KG1 (cell line): Measurements from ENCODE around the gene MAP2K3.
"Not testable (repeated sequence)": the region's sequence is repeated elsewhere in the genome, so short reads cannot be mapped to it uniquely, and the experiment has no call there.

Experiments
- DNase-seq: peaks from one replicate; lab custom pipeline; 2025; lab: John Stamatoyannopoulos, UW

MAP2K3 gene

GRCh38 chr17:21296097-21297025, 11.8 kb downstream of the MAP2K3 start:
- DNase-seq, result no peak

- no peak for DNase-seq
These were observed 12.6 kb downstream of the MAP2K3 start for GRCh38 chr17:21297026-21297520.

- no peak for DNase-seq
These were observed 13.1 kb downstream of the MAP2K3 start for GRCh38 chr17:21297597-21297996.

GRCh38 chr17:21298056-21298982, 13.8 kb downstream of the MAP2K3 start:
- DNase-seq, result no peak

DNA sequence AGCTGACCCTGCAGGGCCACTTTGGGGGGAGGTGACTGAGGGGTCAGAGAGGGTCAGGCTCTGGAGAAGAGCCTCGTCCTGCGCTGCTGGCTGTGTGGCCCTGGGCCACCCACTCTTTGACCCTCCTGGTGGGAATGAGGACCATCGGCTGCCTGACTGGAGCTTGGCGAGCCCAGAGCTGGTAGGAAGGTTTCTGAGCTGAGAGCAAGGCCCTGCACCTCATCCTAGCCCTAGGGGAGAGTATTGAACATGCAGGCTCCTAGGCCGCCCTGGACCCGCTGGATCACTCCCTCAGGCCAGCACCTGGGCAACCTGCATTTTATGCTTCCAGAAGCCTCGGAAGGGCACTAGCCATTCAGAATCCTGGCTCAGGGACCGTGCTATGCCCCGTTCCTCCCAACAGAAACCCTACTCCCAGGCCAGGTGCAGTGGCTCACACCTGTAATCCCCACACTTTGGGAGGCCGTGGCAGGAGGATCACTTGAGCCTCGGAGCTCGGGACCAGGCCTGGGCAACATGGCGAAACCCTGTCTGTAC, 14.5 kb downstream of the MAP2K3 start:
- no peak for DNase-seq

- DNase-seq, result no peak
These were observed 15.6 kb downstream of the MAP2K3 start for GRCh38 chr17:21299981-21300600.

- no peak for DNase-seq
These were observed 16.4 kb downstream of the MAP2K3 start for GRCh38 chr17:21300601-21301571.

DNA sequence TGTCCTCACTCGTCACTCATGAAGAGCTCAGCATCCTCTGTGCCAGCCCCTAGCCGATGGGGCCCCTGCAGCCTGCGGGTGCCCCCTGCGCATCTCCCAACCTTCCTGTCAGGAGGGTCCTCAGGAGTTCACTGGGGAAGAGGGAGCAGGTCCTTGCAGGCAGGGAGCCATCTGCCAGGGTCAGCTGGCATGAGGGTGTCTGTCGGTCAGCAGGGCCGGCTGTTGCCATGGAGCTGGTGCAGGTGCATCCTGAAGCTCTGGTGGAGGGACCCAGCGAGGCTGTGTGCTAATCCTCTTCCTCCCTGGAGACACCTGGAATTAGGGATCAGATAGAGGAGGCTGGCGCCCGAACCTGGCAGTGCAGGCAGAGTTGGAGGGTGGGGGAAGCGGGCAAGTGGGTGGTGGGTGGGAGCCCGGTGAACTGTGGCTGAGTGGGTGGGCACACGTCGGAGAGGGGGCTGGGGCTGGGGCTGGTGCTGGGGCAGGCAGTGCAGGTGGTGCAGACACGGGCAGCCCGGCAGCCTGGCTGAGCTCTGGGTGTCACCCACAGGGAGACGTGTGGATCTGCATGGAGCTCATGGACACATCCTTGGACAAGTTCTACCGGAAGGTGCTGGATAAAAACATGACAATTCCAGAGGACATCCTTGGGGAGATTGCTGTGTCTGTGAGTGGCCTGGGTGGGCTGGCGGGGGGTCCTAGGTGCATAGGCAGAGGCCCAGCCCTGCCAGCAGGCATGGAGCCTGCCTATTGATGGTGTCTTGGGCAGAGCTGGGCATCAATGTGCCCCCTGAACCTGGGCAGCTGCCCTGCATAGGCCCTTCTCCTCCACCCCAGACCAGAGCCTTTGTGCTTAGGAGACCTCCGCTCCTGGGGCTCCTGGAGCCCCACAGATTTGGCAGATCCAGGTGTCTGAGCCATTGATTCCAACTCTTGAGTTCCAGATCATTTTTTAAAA, 17.4 kb downstream of the MAP2K3 start:
- DNase-seq, result no peak

DNA sequence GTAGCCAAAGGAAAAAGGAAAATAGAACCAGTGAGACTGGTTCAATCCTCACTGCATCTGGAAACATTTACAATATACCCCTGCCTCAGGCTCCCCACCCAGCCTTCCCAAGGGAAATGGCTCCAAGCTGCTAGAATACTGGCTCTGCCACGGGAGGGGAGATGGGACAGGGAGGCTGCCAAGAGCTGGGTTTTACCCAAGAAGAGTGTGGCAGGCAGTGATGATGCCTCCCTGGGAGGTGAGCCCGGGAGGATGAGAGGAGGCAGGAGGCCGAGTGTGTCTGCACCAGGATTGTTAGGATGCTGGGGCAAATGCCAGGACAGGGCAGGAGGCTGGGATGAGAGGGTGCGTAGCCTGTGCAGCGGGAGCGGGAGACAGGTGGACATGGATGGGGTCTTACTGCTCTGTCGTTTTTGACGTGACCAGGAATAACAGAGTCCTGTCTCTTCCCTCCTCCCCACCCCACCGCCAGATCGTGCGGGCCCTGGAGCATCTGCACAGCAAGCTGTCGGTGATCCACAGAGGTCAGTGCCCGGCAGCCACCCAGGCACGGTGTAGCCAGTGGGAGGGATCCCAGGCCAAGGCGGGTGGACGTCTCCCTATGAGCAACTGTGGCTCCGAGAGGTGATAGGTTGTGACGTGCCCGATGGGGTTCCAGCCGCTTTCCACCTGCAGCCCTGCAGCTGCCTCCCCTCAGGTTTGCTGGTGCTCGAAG, 18.4 kb downstream of the MAP2K3 start:
- DNase-seq, result no peak

GRCh38 chr17:21303441-21304065, 19.0 kb downstream of the MAP2K3 start:
- no peak for DNase-seq

DNA sequence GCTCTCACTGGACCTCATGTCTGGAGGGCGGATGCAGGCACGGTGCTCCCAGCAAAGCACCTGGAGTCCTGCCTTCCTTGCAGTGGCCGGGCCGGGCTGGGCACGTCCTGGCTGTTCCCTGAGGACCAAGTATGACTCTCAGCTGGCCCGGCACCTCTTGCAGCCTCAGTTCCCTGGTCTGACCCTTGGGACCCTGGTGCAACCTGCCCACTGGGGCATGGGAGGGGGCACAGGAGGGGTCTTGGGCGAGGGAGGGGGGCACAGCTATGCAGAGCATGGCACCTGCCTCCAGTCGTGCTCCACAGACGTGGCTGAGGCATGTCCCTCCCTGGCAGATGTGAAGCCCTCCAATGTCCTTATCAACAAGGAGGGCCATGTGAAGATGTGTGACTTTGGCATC, 19.6 kb downstream of the MAP2K3 start:
- no peak for DNase-seq

- not testable (repeated sequence) for DNase-seq
These were observed 20.1 kb downstream of the MAP2K3 start for GRCh38 chr17:21304551-21305151.

DNA sequence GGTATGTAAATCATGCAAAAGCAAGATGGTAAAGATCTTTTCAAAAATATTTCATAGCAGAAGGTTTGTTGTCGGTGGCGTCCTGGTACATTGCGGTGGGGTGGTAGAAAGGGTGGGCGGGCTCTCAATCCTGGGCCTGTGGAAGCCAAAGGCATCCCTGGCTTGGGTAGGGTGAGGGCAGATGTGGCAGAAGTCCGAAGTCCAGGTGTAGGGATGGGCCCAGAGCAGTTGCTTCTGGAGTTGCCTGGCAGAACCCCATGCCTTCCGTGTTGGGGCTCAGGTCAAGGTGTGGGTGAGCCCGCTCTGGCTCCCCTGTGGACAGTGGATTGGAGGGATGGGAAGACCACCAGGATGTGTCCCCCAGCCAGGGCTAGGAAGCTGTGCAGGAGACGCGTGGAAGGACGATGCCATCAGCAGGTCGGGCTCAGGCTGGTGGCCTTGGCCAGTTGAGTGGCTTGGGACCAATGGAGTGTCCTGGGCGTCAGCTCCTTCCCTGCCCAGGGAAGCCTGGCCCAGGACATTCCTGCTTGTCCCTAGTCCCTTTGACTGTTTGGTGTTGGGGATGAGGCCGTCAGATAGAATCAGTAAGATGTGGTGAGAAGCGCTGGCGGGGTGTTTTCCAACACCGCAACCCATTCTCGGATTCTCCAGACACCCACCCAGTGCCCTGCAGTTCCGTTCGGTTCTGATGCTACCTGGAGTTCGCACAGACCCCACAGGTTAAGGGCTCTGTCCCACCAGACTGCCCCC, 21.1 kb downstream of the MAP2K3 start:
- DNase-seq, result not testable (repeated sequence)

GRCh38 chr17:21306611-21307272, 22.2 kb downstream of the MAP2K3 start:
- DNase-seq, result not testable (repeated sequence)

GRCh38 chr17:21307273-21307625, 22.7 kb downstream of the MAP2K3 start:
- not testable (repeated sequence) for DNase-seq

DNA sequence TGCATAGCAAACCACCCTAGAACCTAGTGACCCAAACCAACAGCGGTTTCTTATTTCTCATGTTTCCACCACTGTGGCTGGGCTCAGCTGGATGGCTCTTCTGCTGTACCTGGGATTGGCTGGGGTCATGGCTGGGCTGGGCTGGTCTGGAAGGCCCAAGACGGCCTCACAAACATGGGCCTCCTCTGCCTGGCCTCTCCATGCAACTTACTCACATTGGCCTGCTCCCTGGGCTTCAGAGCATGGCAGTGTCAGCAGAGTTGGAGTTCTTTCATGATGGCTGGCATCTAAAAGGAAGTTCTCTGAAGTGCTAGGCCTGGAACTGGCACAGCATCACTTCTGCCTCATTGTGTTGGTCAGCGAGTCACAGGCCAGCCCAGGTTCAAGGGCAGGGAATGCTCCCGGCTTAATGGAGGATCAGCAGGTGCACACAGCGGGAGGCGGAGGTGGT, 24.4 kb downstream of the MAP2K3 start:
- DNase-seq, result not testable (repeated sequence)
